ENCODE measurements around the gene SDC3. TPM values are rescaled to one million over a fixed set of nuclear protein-coding genes. Genes with fewer than 3 reads are reported as not detected.
A peak's percentile ranks its signal among the peaks of the same experiment; 100 is the strongest.

The SDC3 gene
- total RNA-seq, 1 experiment from 2014 or later = 3.7 TPM

- Mint-ChIP-seq H3K4me1 (ENCODE audit: low read depth, unreplicated experiment) (no peaks in the 10 kb centered on the region), H3K27me3 (ENCODE audit: insufficient read depth, unreplicated experiment) (peaks cover 2% of the 10 kb centered on the region), H3K4me3 (ENCODE audit: unreplicated experiment) (peak overlapping the region; percentile 80), H3K9me3 (ENCODE audit: unreplicated experiment) (no peaks in the 10 kb centered on the region), H3K36me3 (ENCODE audit: insufficient read depth, unreplicated experiment) (no peaks in the 10 kb centered on the region), H3K27ac (ENCODE audit: unreplicated experiment) (peak overlapping the region; percentile 23)
- TF ChIP-seq CTCF (IDR thresholded peaks at IDR 0.05; ENCODE audit: insufficient read depth in 1 of 2, low read depth in 1 of 2, low read length in 1 of 2, severe bottlenecking in 1 of 2, unreplicated experiment in 1 of 2) = no peak
- Histone ChIP-seq H3K4me1 (no peaks in the 10 kb centered on the region), H3K9me3 (peaks cover under 1% of the 10 kb centered on the region; the same call in 1 of the 2 replicates), H3K27me3 (replicated peaks; ENCODE audit: control insufficient read depth, insufficient read depth, low read length) (no peaks in the 10 kb centered on the region; the same call in 1 of the 2 replicates), H3K4me3 (ENCODE audit: low read depth, low read length) (no peak overlapping the region), H3K36me3 (ENCODE audit: control insufficient read depth, insufficient read depth, low read length) (no peaks in the 10 kb centered on the region)
- no peak for DNase-seq
- POLR2A ChIA-PET = no interaction called here
- BruUV-seq (replicated peaks) = no TSS peak
- CTCF ChIA-PET = interaction anchor here (0.6 kb wide), 1 partner anchor 23 kb away, joined by 3 read pairs; no protein-coding TSS in a partner anchor
- intact Hi-C loops (cut with micrococcal nuclease; ENCODE audit: unreplicated experiment) = no loop called here
Observed at GRCh38 chr1:30824736-30825429, 83.7 kb downstream of the SDC3 start.

- no peaks in the 10 kb centered on the region for H3K4me1 Mint-ChIP-seq (ENCODE audit: low read depth, unreplicated experiment)
- TF ChIP-seq CTCF (IDR thresholded peaks at IDR 0.05; ENCODE audit: insufficient read depth in 1 of 2, low read depth in 1 of 2, low read length in 1 of 2, severe bottlenecking in 1 of 2, unreplicated experiment in 1 of 2) = no peak
- no TSS peak for BruUV-seq (replicated peaks)
- peak overlapping the region; percentile 80 for H3K4me3 Mint-ChIP-seq (ENCODE audit: unreplicated experiment)
- Histone ChIP-seq H3K36me3 (ENCODE audit: control insufficient read depth, insufficient read depth, low read length) (no peaks in the 10 kb centered on the region), H3K4me3 (ENCODE audit: low read depth, low read length) (peak overlapping the region; percentile 39), H3K27me3 (replicated peaks; ENCODE audit: control insufficient read depth, insufficient read depth, low read length) (no peaks in the 10 kb centered on the region; the same call in 1 of the 2 replicates), H3K4me1 (no peaks in the 10 kb centered on the region), H3K9me3 (no peaks in the 10 kb centered on the region)
- H3K27me3 Mint-ChIP-seq (ENCODE audit: insufficient read depth, unreplicated experiment) = peaks cover 2% of the 10 kb centered on the region
- CTCF ChIA-PET = interaction anchor here (0.6 to 1.0 kb wide), 2 partner anchors 22 to 23 kb away, joined by 3 read pairs; no protein-coding TSS in a partner anchor
- POLR2A ChIA-PET = no interaction called here
- no peaks in the 10 kb centered on the region for H3K36me3 Mint-ChIP-seq (ENCODE audit: insufficient read depth, unreplicated experiment)
- H3K9me3 Mint-ChIP-seq (ENCODE audit: unreplicated experiment) = no peaks in the 10 kb centered on the region
- peak overlapping the region; percentile 12 for H3K27ac Mint-ChIP-seq (ENCODE audit: unreplicated experiment)
- intact Hi-C loops (cut with micrococcal nuclease; ENCODE audit: unreplicated experiment) = no loop called here
- DNase-seq = peak; percentile 90
Observed at GRCh38 chr1:30823969-30824735, 84.4 kb downstream of the SDC3 start.

- peaks cover 2% of the 10 kb centered on the region for H3K27me3 Mint-ChIP-seq (ENCODE audit: insufficient read depth, unreplicated experiment)
- no peak overlapping the region for H3K27ac Mint-ChIP-seq (ENCODE audit: unreplicated experiment)
- no peaks in the 10 kb centered on the region for H3K4me1 Mint-ChIP-seq (ENCODE audit: low read depth, unreplicated experiment)
- intact Hi-C loops (cut with micrococcal nuclease; ENCODE audit: unreplicated experiment) = no loop called here
- DNase-seq = no peak
- peak overlapping the region; percentile 80 for H3K4me3 Mint-ChIP-seq (ENCODE audit: unreplicated experiment)
- Histone ChIP-seq H3K36me3 (ENCODE audit: control insufficient read depth, insufficient read depth, low read length) (no peaks in the 10 kb centered on the region), H3K27me3 (replicated peaks; ENCODE audit: control insufficient read depth, insufficient read depth, low read length) (no peaks in the 10 kb centered on the region; the same call in 1 of the 2 replicates), H3K4me3 (ENCODE audit: low read depth, low read length) (peak overlapping the region; percentile 39; the same call in 1 of the 2 replicates), H3K9me3 (no peaks in the 10 kb centered on the region), H3K4me1 (no peaks in the 10 kb centered on the region)
- no peaks in the 10 kb centered on the region for H3K36me3 Mint-ChIP-seq (ENCODE audit: insufficient read depth, unreplicated experiment)
- TF ChIP-seq CTCF (IDR thresholded peaks at IDR 0.05; ENCODE audit: insufficient read depth in 1 of 2, low read depth in 1 of 2, low read length in 1 of 2, severe bottlenecking in 1 of 2, unreplicated experiment in 1 of 2) = no peak
- H3K9me3 Mint-ChIP-seq (ENCODE audit: unreplicated experiment) = no peaks in the 10 kb centered on the region
- no TSS peak for BruUV-seq (replicated peaks)
- ChIA-PET POLR2A (no interaction called here), CTCF (interaction anchor here (1.0 kb wide), 1 partner anchor 21 kb away, joined by 3 read pairs; no protein-coding TSS in a partner anchor)
Observed at GRCh38 chr1:30823627-30823968, 85.0 kb downstream of the SDC3 start.
